GM19395 (cell line): ENCODE data around the gene IGSF21.
"Not testable (repeated sequence)": the region's sequence is repeated elsewhere in the genome, so short reads cannot be mapped to it uniquely, and the experiment has no call there.

Source experiments
- ATAC-seq: cut with Tn5 transposase; IDR thresholded peaks from one replicate; pipeline ENCODE4 v1.9.1; 2021; ENCODE audit warnings: mild to moderate bottlenecking, moderate library complexity; ENCODE audit not compliant: unreplicated experiment

The IGSF21 gene

DNA sequence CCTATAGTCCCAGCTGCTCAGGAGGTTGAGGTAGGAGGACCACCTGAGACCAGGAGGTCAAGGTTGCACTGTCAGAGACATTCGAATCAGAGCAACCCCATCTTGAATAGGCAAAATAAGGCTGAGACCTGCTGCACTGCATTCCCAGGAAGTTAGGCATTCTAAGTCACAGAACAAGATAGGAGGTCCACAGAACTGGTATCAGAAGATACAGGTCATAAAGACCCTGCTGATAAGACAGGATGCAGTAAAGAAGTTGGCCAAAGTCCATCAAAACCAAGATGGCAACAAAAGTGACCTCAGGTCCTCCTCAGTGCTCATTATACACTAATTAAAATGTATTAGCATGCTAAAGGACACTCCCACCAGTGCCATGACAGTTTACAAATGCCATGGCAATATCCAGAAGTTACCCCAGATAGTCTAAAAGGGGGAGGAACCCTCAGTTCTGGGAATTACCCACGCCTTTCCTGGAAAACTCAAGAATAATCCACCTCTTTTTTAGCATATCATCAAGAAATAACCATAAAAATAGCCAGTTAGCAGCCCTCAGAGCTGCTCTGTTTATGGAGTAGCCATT is 307.9 kb downstream of the IGSF21 start:
- no peak for ATAC-seq

DNA sequence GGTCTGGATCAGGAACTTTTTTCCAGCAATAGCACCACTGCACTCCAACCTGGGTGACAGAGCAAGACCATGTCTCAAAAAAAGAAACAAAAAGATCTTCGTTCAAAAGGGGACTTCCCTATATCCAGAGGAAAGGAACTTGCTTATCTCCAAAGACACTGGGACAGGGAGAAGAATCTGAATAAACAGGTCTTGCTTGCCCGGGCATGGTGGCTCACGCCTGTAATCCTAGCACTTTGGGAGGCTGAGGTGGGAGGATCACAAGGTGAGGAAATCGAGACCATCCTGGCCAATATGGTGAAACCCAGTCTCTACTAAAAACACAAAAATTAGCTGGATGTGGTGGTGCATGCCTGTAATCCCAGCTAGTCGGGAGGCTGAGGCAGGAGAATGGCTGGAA is 308.5 kb downstream of the IGSF21 start:
- ATAC-seq, result not testable (repeated sequence)

DNA sequence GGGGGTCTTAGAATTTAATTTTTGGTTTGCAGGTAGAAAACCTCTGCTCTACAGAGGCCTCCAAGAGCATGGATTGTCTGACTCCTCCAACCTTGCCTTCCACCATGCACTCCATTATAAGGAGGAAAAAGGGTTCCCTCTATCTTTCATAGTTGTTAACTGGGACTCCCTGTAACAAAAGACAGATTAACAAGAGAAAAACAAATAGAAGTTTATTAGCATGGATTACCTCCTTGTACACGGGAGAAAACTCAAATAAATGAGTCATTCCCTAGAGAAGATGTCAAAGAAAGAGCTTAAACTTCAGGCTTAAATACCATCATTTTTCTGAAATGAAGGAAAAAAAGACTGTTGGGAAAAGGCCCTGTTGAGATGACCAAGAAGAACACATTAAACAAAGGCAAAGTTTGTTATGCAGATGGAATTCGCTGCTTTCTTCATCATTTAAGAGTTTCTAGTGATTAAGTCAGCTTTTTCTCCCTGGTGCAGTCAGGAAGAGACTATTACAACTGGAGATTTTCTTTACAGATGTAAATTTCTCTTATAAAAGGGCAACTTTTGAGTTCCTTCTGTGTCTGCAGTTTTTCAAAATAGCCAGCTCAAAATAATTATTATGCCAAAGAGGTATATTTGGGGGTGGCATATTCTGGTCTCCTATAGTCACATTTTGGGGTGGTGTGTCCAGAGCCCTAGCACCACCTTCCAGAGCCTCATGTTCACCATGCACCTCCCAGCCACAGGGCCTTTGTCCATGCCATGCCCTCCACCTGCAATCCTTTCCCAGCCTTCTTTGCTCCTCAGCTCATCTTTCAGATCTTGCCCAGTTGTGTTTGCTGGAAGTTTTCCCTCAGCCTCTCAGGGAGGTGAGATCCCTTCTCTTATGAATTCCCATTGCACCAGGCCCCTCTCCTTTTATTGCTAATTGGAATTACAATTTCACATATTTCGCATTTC is 310.0 kb downstream of the IGSF21 start:
- no peak for ATAC-seq

DNA sequence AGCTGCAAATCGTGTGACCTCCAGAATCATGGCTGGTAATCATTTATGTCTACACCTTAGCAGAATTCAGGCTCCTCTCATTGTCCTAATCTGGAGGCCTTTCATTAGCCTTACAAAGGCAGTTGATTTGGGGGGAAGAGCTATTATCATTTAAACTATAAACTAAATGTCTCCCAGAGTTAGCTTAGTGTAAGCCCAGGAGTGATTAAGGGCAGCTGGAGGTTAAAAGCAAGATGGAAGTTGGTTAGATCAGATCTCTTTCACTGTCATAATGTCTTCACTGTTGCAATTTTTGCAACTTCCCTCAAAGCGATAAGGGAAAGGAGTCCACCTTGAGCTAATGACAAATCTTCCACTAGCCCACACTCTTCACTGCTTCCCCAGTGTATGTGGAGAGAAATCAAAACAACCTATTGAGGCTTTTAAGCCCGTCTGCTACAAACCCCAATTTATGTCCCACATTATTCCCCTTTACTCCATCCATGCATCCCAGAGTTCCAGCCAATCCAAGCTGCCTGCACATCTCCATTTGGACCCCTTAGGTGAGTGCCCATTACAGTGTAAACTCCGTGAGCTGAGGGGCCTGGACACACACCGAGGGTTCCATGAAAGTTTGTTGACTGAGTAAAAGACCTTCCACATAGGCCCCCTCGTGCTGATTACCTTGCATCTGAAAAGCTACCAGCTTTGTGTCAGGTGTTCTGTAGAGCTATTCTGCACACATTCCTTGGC is 311.7 kb downstream of the IGSF21 start:
- ATAC-seq, result no peak

DNA sequence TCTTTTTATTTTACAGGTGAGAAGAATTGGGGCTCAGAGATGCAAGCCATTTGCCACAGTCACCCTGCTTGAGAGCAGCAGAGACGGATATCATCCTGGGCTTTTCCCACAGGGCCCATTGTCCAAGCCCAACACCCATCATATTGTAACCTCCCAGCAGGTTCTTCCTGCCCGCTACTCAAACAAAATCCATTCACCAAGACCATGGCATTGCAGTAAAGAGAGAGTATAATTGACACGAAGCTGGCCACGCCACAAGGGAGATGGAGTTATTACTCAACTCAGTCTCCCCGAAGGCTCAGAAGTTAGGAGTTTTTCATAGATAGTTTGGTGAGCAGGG is 312.2 kb downstream of the IGSF21 start:
- no peak for ATAC-seq

DNA sequence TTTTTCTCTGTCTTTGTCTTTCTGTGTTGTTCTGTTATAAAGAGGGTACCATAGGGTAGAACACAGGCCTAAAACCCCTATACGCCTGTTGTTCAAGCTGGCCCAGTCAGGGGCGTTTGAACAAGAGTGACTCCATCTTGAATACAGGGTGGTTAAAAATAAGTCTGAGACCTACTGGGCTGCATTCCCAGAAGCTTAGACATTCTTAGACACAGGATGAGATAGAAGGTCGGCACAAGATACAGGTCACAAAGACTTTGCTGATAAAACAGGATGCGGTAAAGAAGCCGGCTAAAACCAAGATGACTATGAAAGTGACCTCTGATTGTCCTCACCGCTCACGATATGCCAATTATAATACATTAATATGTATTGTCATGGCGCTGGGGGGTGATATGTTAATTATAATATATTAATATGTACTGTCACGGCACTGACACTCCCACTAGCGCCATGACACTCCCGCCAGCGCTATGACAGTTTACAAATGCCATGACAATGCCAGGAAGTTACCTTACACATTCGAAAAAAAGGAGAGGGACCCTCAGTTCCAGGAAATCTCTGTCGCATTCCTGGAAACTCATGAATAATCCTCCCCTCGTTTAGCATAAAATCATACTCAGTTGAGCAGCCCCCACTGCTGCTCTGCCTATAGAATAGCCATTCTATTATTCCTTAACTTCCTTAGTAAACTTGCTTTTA is 314.6 kb downstream of the IGSF21 start:
- no peak for ATAC-seq

DNA sequence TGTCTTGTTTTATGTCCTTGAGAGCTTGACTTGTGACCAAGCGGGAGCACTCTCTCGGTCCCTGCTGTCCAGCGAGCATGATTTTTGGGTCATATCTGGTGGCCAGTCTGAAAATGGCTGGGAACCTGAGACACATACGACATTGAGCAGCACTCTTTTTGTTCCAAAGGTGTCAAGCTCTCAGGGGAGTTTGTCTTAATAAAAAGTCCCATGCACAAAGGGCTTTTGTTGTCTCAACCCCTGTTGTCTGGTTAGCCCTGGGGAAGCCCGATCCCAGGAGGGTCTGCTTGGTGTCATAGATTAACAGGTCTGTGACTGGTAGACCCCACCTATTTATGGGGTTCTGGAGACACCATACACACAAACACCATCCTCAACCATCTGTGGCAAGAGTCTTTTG is 315.4 kb downstream of the IGSF21 start:
- ATAC-seq, result no peak

DNA sequence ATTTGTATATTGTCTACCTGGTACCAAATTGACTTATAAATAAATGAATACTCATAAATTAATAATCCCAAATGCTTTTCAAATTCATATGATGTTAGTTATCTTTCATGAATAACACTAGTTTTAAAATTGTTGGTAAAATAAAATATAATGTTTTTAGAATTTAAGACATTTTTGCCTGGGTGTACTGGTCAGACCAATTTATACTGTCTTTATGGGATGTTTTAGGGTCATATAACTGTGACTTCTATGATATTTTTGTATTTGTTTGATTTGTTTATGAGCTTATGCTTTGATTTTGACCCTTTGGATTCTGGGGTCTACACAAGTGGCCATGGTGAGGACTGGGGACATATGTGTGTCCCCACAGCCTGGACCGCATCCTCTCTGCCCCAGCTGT is 319.0 kb downstream of the IGSF21 start:
- no peak for ATAC-seq
